Hepatocyte (in vitro differentiated cells): ENCODE measurements around the gene RAB43. TPM values are rescaled to one million over a fixed set of nuclear protein-coding genes. Genes with fewer than 3 reads are reported as not detected.
"Not testable (repeated sequence)": the region's sequence is repeated elsewhere in the genome, so short reads cannot be mapped to it uniquely, and the experiment has no call there.

Experiments
- DNase-seq: peaks from one replicate; pipeline ENCODE4 v3.0.0-alpha.2; 2016; ENCODE audit warnings: low spot score
- H2AFZ ChIP-seq: fragments of 200-600 bp; sonication (generic); 2 replicates; pipeline ENCODE4 v1.6.0; 2016; ENCODE audit warnings: antibody characterized with exemption, mild to moderate bottlenecking
- H3K27ac ChIP-seq: fragments of 200-600 bp; sonication (generic); 2 replicates; pipeline ENCODE4 v1.5.1; 2016; ENCODE audit warnings: mild to moderate bottlenecking
- H3K27me3 ChIP-seq: fragments of 200-600 bp; sonication (generic); 2 replicates; pipeline ENCODE4 v1.6.1; 2016
- H3K36me3 ChIP-seq: fragments of 200-600 bp; sonication (generic); replicated peaks from 2 replicates; pipeline ENCODE4 v1.5.1; 2016; ENCODE audit warnings: low read depth; ENCODE audit not compliant: insufficient read depth
- H3K4me1 ChIP-seq: fragments of 200-600 bp; sonication (generic); 2 replicates; pipeline ENCODE4 v1.5.1; 2016; ENCODE audit warnings: mild to moderate bottlenecking, moderate library complexity; ENCODE audit not compliant: insufficient read depth
- H3K4me2 ChIP-seq: fragments of 200-600 bp; sonication (generic); 2 replicates; pipeline ENCODE4 v1.6.0; 2016
- H3K4me3 ChIP-seq: fragments of 200-600 bp; sonication (generic); 2 replicates; pipeline ENCODE4 v1.5.1; 2016; ENCODE audit warnings: mild to moderate bottlenecking
- H3K79me2 ChIP-seq: fragments of 200-600 bp; sonication (generic); 2 replicates; pipeline ENCODE4 v1.6.0; 2017; ENCODE audit warnings: mild to moderate bottlenecking
- H3K9me2 ChIP-seq: fragments of 200-600 bp; sonication (generic); replicated peaks from 2 replicates; pipeline ENCODE4 v1.6.0; 2017; ENCODE audit warnings: mild to moderate bottlenecking; ENCODE audit not compliant: insufficient read depth
- H3K9me3 ChIP-seq: fragments of 200-600 bp; sonication (generic); 2 replicates; pipeline ENCODE4 v1.5.1; 2016; ENCODE audit warnings: low read depth, mild to moderate bottlenecking
- H4K20me1 ChIP-seq: fragments of 200-600 bp; sonication (generic); 2 replicates; pipeline ENCODE4 v1.6.0; 2016; ENCODE audit warnings: mild to moderate bottlenecking; ENCODE audit not compliant: insufficient read depth, poor library complexity, severe bottlenecking
- EZH2 ChIP-seq: fragments of 200-600 bp; sonication (generic); IDR thresholded peaks from 2 replicates; pipeline ENCODE4 v1.6.1; 2016; ENCODE audit warnings: antibody characterized with exemption, mild to moderate bottlenecking, borderline replicate concordance
- EZH2phosphoT487 ChIP-seq: fragments of 200-600 bp; sonication (generic); IDR thresholded peaks from one replicate; pipeline ENCODE4 v1.6.1; 2018; ENCODE audit warnings: antibody characterized with exemption, mild to moderate bottlenecking, low read depth, moderate library complexity; ENCODE audit not compliant: unreplicated experiment, severe bottlenecking
- WGBS: methylation state at CpG from one replicate; pipeline ENCODE4 v1.1.6; 2016; ENCODE audit warnings: low lambda C conversion rate; ENCODE audit errors: missing lambda C conversion rate; 5-methylcytosine and 5-hydroxymethylcytosine counted together
- polyA plus RNA-seq: library from polyadenylated mRNA; unstranded; fragments of >200 nt; fragmentation: Nextera tagmentation; extraction: Ambion mirVana; gene quantifications from 2 replicates; pipeline ENCODE4 v1.2.1, GENCODE V29; 2016
- total RNA-seq: library from RNA; depleted of rRNA; stranded (reverse); fragments of >200 nt; gene quantifications from 2 replicates; pipeline ENCODE4 v1.2.3, GENCODE V29; 2014
- TF ChIP-seq, protein P1 (sequence below): fragments of 200-600 bp; sonication (generic); IDR thresholded peaks from 2 replicates; pipeline ENCODE4 v1.5.1; 2016; ENCODE audit warnings: antibody characterized with exemption, mild to moderate bottlenecking; ENCODE audit not compliant: poor library complexity

The RAB43 gene
- 22.2 and 23.5 TPM in 2 replicates for total RNA-seq
- 23.2 and 27.1 TPM in 2 replicates for polyA plus RNA-seq

DNA sequence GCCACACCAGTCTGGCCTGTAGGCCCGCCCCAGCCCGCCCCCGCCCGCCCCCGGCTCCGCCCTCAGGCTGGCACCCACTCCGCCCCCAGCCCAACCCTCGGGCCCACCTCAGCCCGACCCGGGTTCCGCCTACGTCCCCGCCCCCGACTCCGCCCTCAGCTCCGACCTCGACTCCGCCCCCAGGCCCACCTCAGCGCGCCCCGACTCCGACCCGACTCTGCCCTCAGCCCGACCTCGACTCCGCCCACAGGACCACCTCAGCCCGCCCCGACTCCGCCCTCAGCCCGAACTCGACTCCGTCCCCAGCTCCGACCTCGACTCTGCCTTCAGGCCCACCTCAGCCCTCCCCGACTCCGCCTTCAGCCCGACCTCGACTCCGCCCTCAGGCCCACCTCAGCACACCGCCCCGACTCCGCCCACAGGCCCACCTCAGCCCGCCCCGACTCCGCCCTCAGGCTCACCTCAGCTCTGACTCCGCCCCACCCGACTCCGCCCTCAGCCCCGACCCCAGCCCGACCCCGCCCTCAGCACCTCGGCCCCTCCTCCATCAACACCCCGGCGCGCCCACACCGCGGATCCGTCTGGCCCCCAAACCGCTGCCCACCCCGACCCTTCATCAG is at the start of gene RAB43:
Gene RAB43 (minus strand): TSS at position 13 of the 620 bp plus-strand sequence. CDS start 315 bp downstream, outside the sequence.
- Histone ChIP-seq H3K27ac (peak within 1 kb of the TSS; percentile 87), H3K4me2 (peak within 1 kb of the TSS; percentile 90), H3K4me3 (peak within 1 kb of the TSS; percentile 63), H3K4me1 (peaks cover 38% of the 10 kb centered on the region), H3K36me3 (no peaks in the 10 kb centered on the region), H2AFZ (peak within 1 kb of the TSS; percentile 57), H4K20me1 (peaks cover 20% of the 10 kb centered on the region), H3K9me2 (no peaks in the 10 kb centered on the region), H3K79me2 (peaks cover 34% of the 10 kb centered on the region), H3K9me3 (no peaks in the 10 kb centered on the region), H3K27me3 (no peaks in the 10 kb centered on the region)
- WGBS, result 3% methylated on average over 6 of the region's 60 CpGs
- TF ChIP-seq EZH2, result no peak
- no peak for TF ChIP-seq EZH2phosphoT487
- peak; percentile 97 for DNase-seq

DNA sequence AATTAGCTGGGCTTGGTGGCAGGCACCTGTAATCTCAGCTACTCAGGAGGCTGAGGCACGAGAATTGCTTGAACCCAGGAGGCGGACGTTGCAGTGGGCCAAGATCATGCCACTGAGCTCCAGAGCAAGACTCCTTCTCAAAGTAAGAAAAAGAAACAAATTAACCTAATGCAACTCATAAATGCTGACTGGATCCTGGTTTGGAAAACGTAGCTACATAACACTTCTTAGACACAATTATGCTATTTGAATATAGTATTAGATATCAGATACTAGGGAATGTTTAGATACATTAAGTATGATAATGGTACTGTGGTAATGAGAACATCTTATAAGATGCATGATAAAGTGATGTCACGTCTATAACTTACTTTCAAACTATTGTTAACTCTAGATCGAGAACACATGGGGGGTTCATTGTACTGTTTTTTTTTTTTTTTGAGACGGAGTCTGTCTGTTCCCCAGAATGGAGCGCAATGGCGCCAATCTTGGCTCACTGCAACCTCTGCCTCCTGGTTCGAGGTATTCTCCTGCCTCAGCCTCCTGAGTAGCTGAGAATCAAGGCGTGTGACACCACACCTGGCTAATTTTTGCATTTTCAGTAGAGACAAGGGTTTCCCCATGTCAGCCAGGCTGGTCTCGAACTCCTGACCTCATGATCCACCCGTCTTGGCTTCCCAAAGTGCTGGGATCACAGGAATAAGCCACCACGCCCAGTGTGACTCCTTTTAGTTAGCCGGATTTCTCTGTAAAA is 45.2 kb upstream of the RAB43 start:
- WGBS, result 97% methylated on average over 15 of the region's 15 CpGs
- peaks cover 10% of the 10 kb centered on the region for H3K4me1 ChIP-seq
- TF ChIP-seq, protein P1, sequence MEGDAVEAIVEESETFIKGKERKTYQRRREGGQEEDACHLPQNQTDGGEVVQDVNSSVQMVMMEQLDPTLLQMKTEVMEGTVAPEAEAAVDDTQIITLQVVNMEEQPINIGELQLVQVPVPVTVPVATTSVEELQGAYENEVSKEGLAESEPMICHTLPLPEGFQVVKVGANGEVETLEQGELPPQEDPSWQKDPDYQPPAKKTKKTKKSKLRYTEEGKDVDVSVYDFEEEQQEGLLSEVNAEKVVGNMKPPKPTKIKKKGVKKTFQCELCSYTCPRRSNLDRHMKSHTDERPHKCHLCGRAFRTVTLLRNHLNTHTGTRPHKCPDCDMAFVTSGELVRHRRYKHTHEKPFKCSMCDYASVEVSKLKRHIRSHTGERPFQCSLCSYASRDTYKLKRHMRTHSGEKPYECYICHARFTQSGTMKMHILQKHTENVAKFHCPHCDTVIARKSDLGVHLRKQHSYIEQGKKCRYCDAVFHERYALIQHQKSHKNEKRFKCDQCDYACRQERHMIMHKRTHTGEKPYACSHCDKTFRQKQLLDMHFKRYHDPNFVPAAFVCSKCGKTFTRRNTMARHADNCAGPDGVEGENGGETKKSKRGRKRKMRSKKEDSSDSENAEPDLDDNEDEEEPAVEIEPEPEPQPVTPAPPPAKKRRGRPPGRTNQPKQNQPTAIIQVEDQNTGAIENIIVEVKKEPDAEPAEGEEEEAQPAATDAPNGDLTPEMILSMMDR, result no peak
- no peak for TF ChIP-seq EZH2
- TF ChIP-seq EZH2phosphoT487, result no peak
- H3K27ac ChIP-seq, result no peak overlapping the region
- H3K27me3 ChIP-seq, result no peaks in the 10 kb centered on the region
- H4K20me1 ChIP-seq, result peaks cover 9% of the 10 kb centered on the region
- H3K4me2 ChIP-seq, result no peak overlapping the region
- DNase-seq, result no peak
- no peak overlapping the region for H3K4me3 ChIP-seq
- H2AFZ ChIP-seq, result no peak overlapping the region
- H3K9me2 ChIP-seq, result no peaks in the 10 kb centered on the region
- H3K36me3 ChIP-seq, result peaks cover 2% of the 10 kb centered on the region
- H3K79me2 ChIP-seq, result peaks cover 31% of the 10 kb centered on the region
- H3K9me3 ChIP-seq, result no peaks in the 10 kb centered on the region

DNA sequence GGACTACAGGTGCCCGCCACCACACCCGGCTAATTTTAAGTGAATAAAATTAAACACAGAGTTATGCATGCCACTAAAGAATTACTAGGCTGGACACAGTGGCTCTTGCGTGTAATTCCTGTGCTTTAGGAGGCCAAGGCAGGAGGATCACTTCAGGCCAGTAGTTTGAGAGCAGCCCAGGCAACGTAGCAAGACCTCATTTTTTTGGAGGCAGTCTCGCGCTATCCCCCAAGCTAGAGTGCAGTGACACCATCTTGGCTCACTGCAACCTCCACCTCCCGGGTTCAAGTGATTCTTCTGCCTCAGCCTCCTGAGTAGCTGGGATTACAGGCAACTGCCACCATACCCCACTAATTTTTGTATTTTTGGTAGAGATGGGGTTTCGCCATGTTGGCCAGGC is 44.0 kb upstream of the RAB43 start:
- H4K20me1 ChIP-seq, H3K4me2 ChIP-seq, H3K4me1 ChIP-seq, DNase-seq, H3K27me3 ChIP-seq, H3K27ac ChIP-seq, H2AFZ ChIP-seq, H3K36me3 ChIP-seq, H3K9me2 ChIP-seq, H3K9me3 ChIP-seq, H3K4me3 ChIP-seq: not testable (repeated sequence)
- WGBS, result 98% methylated on average over 8 of the region's 8 CpGs
- peaks cover 19% of the 10 kb centered on the region for H3K79me2 ChIP-seq

DNA sequence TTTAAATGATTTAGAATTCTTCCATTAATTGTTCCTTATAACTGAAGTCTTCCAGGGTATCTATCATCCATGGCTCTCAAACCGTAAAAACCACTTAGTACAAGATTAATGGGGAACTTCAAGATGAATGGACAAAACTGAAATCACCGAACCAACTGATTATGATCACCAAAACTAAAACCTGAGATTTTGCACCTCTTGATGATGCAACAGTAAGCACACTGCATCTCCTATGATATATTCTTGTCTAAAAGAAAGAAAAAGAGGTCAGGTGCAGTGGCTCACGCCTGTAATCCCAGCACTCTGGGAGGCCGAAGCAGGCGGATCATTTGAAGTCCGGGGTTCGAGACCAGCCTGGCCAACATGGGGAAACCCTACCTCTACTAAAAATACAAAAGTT is 42.9 kb upstream of the RAB43 start:
- H3K27me3 ChIP-seq, result no peaks in the 10 kb centered on the region
- no peak overlapping the region for H2AFZ ChIP-seq
- peaks cover 19% of the 10 kb centered on the region for H3K79me2 ChIP-seq
- H3K4me2 ChIP-seq, result no peak overlapping the region
- peaks cover 12% of the 10 kb centered on the region for H3K4me1 ChIP-seq
- WGBS, result 97% methylated on average over 7 of the region's 7 CpGs
- H3K4me3 ChIP-seq, result no peak overlapping the region
- H3K27ac ChIP-seq, result no peak overlapping the region
- H4K20me1 ChIP-seq, result no peaks in the 10 kb centered on the region
- TF ChIP-seq EZH2phosphoT487, result no peak
- TF ChIP-seq, protein P1, result no peak
- TF ChIP-seq EZH2, result no peak
- no peak for DNase-seq
- no peaks in the 10 kb centered on the region for H3K9me2 ChIP-seq
- peaks cover 2% of the 10 kb centered on the region for H3K36me3 ChIP-seq
- H3K9me3 ChIP-seq, result no peaks in the 10 kb centered on the region
